NCI-H1048 (cell line): ENCODE measurements around the gene CNTN5.
"Not testable (repeated sequence)": the region's sequence is repeated elsewhere in the genome, so short reads cannot be mapped to it uniquely, and the experiment has no call there.

ENCODE experiments used
- DNase-seq: peaks from one replicate; lab custom pipeline; 2025; lab: John Stamatoyannopoulos, UW

Gene CNTN5

DNA sequence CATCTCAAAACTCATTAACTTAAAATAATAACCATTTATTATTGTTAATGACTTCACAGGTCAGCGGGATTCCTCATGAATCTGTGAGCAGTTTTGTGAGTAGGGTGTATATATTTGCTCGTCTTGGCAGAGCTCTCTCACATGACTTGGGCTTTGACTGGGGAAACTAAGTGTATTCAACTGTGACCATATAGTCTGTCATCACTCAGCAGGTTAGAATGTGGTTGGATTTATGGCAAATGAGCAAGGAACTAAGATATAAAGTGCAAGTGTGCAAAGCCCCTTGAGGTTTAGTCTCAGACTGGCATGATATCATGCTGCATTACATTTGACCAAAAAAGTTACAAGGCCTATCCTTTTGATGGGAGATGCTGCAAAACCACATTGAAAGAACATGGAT, 254.8 kb downstream of the CNTN5 start:
- no peak for DNase-seq

- no peak for DNase-seq
Measured at GRCh38 chr11:99277281-99277680, 256.5 kb downstream of the CNTN5 start.

DNA sequence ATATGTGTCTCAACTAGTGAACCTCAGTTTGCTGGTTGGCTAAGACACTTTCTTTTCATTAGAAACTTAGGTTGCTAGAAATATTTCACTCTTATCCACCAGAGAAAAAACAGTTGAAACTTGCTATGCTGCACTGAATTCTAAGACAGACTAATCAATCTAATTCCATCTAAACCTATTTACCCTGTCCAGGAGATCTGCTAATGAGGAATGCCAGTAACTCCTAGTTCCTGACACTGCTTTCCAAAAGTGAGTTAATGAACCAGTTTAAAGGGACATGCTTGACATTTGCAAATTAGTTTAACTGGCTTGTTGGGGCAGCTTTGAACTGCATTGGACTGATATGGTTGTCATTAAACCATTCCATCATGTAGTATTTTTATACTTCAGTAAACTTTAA, 258.5 kb downstream of the CNTN5 start:
- DNase-seq: no peak

GRCh38 chr11:99281331-99281730, 260.6 kb downstream of the CNTN5 start:
- no peak for DNase-seq

GRCh38 chr11:99297925-99298324, 277.2 kb downstream of the CNTN5 start:
- DNase-seq: not testable (repeated sequence)

- no peak for DNase-seq
Measured at GRCh38 chr11:99307510-99308088, 286.9 kb downstream of the CNTN5 start.

- DNase-seq: no peak
Measured at GRCh38 chr11:99311870-99312269, 291.1 kb downstream of the CNTN5 start.

GRCh38 chr11:99316776-99317520, 296.2 kb downstream of the CNTN5 start:
- DNase-seq: no peak

- no peak for DNase-seq
Measured at GRCh38 chr11:99320769-99321290, 300.1 kb downstream of the CNTN5 start.

- DNase-seq: no peak
Measured at GRCh38 chr11:99325847-99326246, 305.1 kb downstream of the CNTN5 start.

GRCh38 chr11:99327066-99327465, 306.3 kb downstream of the CNTN5 start:
- DNase-seq: no peak

DNA sequence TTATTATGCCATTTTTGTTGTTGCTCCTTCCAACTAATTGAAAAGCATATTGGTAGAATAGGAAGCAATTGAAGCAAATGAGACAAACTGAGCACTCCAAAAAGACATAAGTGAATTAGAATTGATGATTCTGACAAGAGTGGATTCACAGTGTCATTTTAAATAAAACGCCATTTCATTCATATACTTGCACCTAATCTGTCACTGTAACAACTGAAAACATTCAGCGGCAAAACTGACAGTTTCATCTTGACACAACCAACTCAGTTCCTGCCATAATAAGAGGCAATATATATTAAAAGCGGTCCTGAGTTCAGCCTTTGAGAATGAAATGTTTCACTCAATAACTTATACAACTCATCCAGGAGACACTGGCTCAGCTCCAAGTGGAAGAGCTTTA, 306.8 kb downstream of the CNTN5 start:
- no peak for DNase-seq

DNA sequence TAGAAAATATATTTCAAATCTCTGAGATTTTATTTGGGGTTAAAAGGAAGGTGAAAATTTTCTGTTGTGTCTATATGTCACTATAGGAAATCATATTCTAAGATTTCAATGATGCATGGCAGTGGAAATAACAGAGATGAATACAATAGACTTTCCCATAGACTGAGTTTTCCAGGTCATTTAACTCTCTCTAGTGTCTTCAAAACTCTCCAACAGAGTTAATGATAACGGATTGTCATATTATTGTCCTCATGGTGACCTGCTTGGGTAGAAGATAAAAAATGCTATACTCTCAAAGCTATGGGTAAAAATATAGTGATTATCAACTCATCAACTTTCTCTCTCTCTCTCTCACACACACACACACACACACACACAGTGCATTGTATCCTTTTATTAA, 312.9 kb downstream of the CNTN5 start:
- no peak for DNase-seq

DNA sequence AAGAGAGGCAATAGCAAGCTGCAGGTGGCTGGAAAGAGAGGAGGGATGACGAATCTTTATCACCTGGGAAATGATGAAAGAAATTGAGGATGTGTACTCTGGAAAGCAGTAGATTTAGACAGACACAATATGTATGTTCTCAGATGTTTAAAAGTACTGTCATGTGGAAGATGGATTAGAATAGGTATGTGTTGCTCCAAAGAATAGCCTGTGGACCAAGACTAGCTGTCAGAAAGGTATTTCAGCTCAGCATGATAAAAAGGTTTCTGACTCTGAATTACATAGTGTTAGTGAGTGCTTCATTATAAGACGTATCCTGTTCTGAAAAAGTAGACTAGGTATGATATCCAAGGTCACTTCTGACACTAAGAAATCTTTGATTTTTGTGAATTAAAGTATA, 322.4 kb downstream of the CNTN5 start:
- DNase-seq: no peak

- no peak for DNase-seq
Measured at GRCh38 chr11:99349151-99349673, 328.5 kb downstream of the CNTN5 start.

- DNase-seq: no peak
Measured at GRCh38 chr11:99351624-99352023, 330.9 kb downstream of the CNTN5 start.

GRCh38 chr11:99352642-99353041, 331.9 kb downstream of the CNTN5 start:
- DNase-seq: no peak

- DNase-seq: no peak
Measured at GRCh38 chr11:99366546-99366945, 345.8 kb downstream of the CNTN5 start.

- no peak for DNase-seq
Measured at GRCh38 chr11:99368583-99368982, 347.8 kb downstream of the CNTN5 start.

DNA sequence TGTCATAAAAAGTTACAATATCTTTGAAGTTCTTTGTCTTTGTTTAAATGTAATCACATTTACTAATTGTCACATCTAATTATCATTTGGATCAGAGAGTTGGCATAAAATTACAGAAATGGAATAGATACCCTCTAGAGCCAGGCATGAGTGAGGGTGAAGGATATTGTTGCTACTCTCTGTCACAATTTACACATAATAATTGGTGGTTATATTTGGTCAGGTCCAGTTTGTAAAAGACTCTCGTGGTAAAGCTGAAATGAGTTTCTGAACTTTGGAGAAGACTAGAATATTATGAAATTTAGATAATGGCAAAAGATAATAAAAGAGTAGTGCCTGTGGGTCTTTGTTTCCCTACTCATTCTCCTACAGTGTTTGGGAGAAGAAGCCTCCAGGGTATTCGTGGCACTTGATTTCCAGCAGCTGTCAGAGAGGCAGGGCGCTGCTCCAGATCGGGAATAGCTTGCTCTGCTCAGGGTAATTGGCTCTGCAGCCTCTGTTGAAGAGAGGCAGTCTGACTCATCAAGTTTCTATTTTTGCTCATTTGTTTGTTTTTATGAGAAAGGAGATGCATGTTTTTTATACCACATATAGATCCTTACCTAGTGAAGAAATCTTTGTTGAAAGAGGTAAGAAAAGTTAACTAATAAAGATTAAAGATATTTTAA, 349.9 kb downstream of the CNTN5 start:
- no peak for DNase-seq

DNA sequence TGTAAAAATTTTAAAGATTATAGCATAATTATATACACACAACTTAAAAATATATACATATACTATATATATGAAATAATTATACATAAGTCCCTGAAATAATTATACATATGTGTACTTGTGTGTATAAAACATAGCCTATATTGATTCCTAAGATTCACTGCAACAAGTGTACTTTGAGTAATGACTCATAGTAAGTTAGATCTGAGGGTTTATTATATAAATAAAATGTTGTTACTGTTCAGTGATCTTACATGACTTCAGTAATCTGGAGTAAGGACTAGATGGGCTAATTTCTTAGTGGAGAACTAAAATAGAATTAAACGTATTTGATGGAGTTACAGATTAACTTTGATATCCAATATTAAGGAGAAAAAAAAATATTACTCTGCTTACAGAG, 350.5 kb downstream of the CNTN5 start:
- DNase-seq: no peak

- DNase-seq: no peak
Measured at GRCh38 chr11:99376463-99376862, 355.7 kb downstream of the CNTN5 start.
